DMS114 treated with DMSO at 0.1 percent for 48 hours (cell line): ENCODE data around the gene NELFE.

Experiments used
- DNase-seq: peaks from one replicate; lab custom pipeline; 2025; ENCODE audit not compliant: unreplicated experiment; lab: John Stamatoyannopoulos, UW

The NELFE gene

DNA sequence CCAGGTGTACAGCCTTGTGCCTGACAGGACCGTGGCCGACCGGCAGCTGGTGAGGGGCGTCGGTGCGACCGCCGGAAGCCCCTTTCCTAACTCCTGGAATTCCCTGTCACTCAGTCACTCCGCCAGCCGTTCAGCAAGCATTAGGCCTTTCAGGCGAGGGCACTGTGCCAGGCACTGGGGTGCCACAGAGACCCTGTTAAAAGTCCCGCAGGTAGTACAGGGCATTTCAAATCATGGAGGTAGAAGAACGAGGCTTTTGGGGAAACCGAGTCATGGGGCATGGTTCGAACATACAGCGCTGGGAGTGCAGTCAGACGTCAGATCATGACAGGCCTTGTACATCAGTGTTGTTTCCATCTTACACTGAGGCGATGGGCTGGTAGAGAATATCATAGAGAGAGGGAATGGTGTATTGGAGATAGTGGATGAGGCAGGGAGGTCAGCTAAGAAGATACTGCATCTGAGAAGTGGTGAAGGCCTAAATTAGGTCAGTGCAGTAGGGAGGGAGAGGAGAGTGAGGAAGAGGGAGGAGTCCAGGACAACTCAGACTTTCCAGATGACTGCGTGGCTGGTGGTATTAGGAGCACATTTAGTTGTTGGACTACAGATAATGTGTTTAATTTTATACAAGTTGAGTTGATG lies 14.1 kb upstream of the NELFE start:
- no peak for DNase-seq

GRCh38 chr6:31971993-31972708 lies 13.4 kb upstream of the NELFE start, which contains the start of gene DXO:
Gene DXO, minus strand, starts transcription at chr6:31972138. Its CDS starts 463 bp downstream, at chr6:31971675.
- peak; percentile 96 for DNase-seq

DNA sequence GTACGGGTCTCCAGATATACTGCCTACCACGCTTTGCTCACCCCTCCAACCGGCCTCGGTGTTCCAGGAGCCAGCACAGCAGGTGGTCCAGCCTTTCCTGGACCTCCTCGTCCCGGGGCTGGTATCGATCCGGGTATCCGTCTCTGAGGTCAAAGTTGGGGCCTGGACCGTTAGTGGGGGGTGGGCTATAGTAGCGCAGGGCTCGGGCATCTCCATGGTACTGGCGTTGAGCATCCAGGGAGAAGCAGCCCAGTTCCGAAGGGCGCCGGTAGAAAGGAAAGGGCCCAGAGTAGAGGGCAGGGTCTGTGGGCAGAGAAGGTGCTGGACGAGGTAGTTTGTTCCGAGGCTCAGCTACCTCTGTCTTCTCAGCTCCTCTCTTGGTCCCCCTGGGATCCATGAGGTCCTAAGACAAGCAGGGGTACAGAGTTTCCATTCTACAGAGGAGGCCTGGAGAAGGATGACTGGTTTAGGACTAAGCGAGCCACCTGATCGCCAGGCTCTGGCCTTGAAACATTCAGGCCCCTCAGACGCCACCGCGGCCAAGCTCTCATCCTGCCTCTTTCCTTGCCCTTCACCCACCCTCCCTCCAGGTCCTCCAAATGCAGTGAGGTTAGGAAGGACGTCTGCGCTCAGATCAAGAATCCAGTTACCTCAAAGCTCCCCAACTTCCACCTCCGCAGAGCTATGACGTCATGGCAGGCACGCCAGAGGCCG lies 12.7 kb upstream of the NELFE start:
- no peak for DNase-seq

GRCh38 chr6:31970604-31971271 lies 12.0 kb upstream of the NELFE start:
- DNase-seq = no peak

GRCh38 chr6:31969712-31970603 lies 11.2 kb upstream of the NELFE start:
- DNase-seq = no peak

GRCh38 chr6:31968791-31969711 lies 10.3 kb upstream of the NELFE start:
- DNase-seq = no peak

GRCh38 chr6:31968326-31968725 lies 9.6 kb upstream of the NELFE start:
- DNase-seq = no peak

GRCh38 chr6:31967926-31968320 lies 9.2 kb upstream of the NELFE start:
- DNase-seq = no peak

DNA sequence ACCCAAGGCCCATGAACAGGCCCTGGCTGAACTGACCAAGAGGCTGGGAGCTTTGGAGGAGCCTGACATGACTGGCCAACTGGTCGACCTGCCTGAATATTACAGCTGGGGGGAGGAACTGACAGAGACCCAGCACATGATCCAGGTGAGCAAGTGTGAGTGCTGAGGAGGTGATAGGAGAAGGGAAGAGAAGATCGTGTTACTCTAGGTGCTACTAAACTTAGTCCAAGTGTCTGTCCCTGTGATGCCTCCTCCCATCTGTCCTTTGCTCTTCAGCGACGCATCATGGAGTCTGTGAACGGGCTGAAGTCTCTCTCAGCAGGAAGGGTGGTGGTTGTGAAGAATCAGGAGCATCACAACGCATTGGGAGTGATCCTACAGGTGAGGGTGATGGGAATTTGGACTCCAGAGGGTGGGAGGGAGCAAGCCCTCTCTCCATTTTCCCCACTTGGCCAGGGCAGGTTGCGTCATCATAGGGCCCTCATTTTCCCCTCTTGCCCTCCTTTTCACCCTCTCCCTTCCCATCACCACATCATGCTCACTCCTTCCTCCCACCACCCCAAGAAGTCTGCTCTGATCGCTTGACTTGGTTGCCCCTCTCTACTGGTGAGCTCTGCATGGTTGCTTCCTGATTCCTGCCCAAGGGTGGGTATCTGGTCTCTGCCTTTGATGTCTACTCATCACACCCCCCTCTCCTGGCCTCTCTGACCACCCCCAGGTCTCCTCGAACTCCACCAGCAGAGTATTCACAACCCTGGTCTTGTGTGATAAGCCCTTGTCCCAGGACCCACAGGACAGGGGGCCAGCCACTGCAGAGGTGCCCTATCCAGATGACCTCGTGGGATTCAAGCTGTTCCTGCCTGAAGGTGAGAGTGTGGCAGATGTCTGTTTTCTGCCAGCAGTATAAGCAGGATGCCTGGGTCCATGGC lies 8.5 kb upstream of the NELFE start:
- DNase-seq = no peak

- DNase-seq = no peak
Measured at GRCh38 chr6:31966506-31966905, 7.7 kb upstream of the NELFE start.

DNA sequence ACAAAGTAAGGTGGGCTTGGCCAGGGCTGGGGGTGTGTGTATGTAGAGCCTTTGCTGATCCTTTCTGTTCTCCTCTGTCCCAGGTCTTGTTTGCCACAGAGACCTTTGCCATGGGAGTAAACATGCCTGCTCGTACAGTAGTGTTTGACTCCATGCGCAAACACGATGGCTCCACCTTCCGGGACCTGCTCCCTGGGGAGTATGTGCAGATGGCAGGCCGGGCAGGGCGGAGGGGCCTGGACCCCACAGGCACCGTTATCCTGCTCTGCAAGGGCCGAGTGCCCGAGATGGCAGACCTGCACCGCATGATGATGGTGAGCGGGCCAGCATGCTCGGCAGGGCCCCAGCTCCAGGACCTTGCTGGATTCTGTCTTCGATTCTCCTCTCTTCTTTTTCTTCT lies 6.9 kb upstream of the NELFE start:
- DNase-seq = no peak

DNA sequence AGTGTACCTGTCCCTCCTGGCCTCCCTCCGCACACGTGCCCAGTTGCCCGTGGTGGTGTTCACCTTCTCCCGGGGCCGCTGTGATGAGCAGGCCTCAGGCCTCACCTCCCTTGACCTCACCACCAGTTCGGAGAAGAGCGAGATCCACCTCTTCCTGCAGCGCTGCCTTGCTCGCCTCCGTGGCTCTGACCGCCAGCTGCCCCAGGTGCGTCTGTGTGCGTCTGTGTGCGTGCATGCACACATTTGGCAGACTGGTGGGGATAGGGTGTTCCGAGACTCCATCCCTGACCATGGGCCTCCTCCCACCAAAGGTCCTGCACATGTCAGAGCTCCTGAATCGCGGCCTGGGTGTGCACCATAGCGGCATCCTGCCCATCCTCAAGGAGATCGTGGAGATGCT lies 5.2 kb upstream of the NELFE start:
- DNase-seq = no peak

GRCh38 chr6:31961616-31962015 lies 2.8 kb upstream of the NELFE start:
- no peak for DNase-seq

- DNase-seq = no peak
Measured at GRCh38 chr6:31958412-31958740, 395 bp downstream of the NELFE start.

GRCh38 chr6:31956796-31957195 lies 2.0 kb downstream of the NELFE start:
- no peak for DNase-seq

DNA sequence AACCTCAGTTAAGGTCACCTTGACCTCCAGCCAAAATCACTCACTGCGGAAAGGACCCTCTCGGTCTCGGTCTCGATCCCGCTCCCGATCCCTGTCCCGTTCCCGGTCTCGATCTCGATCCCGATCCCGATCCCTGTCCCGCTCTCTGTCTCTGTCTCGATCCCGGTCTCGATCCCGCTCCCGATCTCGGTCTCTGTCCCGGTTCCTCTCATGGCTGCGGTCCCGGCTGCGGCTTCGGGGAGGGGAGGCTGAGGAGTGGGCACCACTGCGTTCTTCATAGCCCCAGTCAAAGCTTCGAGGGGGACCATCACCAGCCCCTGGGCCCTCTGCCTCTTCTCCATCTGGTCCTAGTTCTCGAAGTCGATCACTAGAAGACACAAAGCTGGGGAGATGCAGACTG lies 4.3 kb downstream of the NELFE start:
- DNase-seq = no peak

DNA sequence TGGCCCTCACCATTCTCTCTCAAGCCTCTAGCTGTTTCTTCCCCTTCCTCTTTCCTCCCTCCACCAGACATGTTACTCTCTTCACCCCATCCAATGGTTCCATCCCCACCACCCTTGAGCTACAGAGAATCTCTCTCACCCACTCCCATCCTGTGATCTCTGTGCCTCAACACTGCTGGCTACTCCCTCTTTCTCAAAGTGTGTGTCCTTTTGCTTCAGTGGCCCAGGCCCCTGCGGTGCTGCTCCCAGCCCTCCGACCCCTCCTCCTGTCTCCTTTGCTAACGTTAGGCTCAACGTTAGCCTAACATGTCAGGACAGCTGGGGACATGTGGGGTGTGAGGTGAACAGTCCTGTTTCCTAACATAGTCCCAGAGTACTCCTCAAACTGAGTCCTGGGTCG lies 5.9 kb downstream of the NELFE start:
- DNase-seq = no peak

- peak; percentile 64 for DNase-seq
Measured at GRCh38 chr6:31952140-31952805, 6.5 kb downstream of the NELFE start.
